AG10803 (cell line): Measurements from ENCODE around the gene NTSR1.

Experiments
- DNase-seq: peaks from one replicate; pipeline ENCODE4 v3.0.0; 2010; ENCODE audit warnings: low read depth
- H3K4me3 ChIP-seq: 2 replicates; pipeline ENCODE4 v1.5.1; 2011; ENCODE audit warnings: mild to moderate bottlenecking, low read length, control low read depth
- TF ChIP-seq, protein P1 (sequence below): conservative IDR thresholded peaks from 2 replicates; pipeline ENCODE4 v1.5.1; 2011; ENCODE audit warnings: mild to moderate bottlenecking, low read length, control low read depth, inconsistent platforms

The NTSR1 gene

DNA sequence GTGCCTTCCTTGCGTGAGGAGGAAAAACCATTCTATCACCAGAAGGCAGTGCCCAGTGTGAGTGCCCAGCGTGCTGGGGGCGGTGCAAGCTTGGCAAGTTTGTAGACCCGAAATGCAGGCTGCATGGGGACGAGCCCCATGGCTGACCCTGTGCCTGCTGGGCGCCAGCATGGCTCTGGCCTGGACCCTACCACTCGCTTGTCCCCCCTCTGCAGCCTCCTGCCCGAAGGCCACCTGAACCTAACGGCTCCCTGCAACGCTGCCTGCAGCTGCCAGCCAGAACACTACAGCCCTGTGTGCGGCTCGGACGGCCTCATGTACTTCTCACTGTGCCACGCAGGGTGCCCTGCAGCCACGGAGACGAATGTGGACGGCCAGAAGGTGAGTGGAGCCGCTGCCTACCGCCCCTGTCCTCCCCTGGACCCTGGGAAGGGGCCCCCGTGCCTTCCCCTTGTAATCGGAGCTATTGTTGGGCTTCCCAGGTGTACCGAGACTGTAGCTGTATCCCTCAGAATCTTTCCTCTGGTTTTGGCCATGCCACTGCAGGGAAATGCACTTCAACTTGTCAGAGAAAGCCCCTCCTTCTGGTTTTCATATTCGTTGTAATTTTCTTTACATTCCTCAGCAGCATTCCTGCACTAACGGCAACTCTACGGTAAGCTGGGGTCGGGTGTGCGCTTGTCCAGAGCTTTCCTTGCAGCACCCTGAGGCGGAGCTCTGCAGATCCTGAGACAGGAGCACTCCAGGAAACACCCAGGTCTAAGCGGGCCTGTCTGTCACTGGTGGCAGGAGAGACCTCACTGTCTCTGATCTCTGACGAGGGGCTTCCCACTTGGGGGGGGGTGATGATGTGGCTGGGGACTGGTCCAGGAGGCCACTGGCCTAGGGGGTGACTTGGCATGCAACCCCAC is 40.9 kb upstream of the NTSR1 start:
- TF ChIP-seq, protein P1, sequence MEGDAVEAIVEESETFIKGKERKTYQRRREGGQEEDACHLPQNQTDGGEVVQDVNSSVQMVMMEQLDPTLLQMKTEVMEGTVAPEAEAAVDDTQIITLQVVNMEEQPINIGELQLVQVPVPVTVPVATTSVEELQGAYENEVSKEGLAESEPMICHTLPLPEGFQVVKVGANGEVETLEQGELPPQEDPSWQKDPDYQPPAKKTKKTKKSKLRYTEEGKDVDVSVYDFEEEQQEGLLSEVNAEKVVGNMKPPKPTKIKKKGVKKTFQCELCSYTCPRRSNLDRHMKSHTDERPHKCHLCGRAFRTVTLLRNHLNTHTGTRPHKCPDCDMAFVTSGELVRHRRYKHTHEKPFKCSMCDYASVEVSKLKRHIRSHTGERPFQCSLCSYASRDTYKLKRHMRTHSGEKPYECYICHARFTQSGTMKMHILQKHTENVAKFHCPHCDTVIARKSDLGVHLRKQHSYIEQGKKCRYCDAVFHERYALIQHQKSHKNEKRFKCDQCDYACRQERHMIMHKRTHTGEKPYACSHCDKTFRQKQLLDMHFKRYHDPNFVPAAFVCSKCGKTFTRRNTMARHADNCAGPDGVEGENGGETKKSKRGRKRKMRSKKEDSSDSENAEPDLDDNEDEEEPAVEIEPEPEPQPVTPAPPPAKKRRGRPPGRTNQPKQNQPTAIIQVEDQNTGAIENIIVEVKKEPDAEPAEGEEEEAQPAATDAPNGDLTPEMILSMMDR, result no peak
- no peak for DNase-seq
- no peak overlapping the region for H3K4me3 ChIP-seq

DNA sequence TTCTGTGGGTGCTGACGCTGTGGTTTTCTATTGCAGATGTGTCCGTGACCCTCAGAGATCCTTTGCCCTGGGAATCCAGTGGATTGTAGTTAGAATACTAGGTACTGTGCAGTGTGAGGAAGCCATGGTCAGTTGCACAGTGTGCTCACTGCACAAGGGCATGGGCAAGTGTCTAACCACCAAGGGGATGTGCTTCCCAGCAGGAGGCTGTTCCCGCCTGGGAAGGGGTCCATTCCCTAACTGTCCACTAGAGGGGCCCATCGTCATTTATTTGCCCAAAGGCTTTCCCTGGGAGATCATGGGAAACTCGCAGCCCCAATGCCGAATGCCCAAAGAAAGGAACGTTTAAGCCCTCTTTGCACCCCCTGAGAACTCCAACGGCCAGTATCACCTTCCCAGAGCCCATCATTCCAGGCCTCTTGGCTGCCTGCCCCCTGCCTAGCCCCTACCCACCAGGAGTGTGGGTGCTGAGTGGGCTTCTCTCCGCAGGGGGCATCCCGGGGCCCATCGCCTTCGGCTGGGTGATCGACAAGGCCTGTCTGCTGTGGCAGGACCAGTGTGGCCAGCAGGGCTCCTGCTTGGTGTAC is 40.1 kb upstream of the NTSR1 start:
- TF ChIP-seq, protein P1, result peak; percentile 91
- no peak overlapping the region for H3K4me3 ChIP-seq
- DNase-seq, result peak; percentile 68

DNA sequence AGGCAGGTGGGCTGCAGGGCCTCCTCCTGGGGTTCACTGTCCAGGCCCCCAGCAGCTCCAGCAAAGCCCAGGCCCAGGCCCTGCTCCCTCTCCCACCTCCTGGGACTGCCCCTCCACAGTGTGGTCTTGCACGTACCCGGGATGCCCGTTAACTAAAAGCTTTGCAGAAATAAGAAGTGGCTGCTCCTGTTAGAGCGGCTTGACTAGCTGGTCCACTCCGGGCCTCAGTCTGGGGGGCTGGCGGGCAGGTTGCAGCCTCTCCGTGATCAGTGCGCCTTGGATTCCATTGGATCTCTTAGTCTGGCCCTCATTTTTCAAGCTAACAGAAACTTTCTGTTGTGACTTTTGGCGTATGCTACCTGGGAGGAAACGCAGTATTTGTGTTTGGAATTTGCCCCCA is 39.4 kb upstream of the NTSR1 start:
- H3K4me3 ChIP-seq, result no peak overlapping the region
- DNase-seq, result no peak
- TF ChIP-seq, protein P1, result no peak

DNA sequence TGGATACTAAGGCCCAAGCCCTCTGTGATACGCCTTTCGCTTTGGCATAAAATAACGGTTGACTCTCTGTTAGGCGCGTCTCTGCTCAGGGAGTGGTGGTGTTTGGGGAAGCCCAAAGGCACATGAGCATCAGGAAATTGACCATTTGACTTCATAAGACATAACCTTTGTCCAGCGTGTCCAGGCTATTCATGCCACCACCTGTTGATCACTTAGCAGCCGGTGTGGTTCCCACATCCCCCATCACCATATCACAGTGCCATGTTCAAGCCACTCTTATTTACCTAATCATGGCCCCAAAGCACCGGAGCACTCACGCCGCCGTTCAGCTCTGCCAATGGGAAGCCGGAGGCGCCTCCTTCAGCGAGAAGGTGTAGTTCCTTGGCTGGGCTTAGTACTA is 38.5 kb upstream of the NTSR1 start:
- no peak overlapping the region for H3K4me3 ChIP-seq
- no peak for DNase-seq
- TF ChIP-seq, protein P1, result no peak

DNA sequence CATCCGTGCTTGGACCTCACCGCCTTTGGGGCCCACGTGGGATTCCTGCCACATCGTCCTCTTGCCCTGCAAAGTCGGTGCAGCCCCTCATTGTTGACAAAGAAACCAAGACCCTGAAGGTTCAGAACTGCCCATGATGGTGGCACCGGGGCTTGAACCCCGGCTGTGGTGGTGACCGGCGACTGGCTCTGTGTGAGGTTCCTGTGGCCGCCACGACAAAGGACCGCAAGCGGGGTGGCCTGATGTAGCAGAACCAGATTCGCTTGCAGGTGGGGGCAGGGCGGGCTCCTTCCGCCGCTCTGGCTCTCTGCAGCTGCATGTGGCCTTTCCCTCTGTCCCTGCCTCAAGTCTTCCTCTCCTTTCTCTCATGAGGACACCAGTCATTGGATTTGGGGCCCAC is 37.6 kb upstream of the NTSR1 start:
- no peak overlapping the region for H3K4me3 ChIP-seq
- DNase-seq, result no peak
- TF ChIP-seq, protein P1, result no peak

DNA sequence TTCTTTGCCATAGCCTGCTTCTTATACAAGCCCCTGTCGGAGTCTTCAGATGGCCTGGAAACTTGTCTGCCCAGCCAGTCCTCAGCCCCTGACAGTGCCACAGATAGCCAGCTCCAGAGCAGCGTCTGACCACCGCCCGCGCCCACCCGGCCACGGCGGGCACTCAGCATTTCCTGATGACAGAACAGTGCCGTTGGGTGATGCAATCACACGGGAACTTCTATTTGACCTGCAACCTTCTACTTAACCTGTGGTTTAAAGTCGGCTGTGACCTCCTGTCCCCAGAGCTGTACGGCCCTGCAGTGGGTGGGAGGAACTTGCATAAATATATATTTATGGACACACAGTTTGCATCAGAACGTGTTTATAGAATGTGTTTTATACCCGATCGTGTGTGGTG is 36.9 kb upstream of the NTSR1 start:
- no peak overlapping the region for H3K4me3 ChIP-seq
- DNase-seq, result no peak
- TF ChIP-seq, protein P1, result no peak

DNA sequence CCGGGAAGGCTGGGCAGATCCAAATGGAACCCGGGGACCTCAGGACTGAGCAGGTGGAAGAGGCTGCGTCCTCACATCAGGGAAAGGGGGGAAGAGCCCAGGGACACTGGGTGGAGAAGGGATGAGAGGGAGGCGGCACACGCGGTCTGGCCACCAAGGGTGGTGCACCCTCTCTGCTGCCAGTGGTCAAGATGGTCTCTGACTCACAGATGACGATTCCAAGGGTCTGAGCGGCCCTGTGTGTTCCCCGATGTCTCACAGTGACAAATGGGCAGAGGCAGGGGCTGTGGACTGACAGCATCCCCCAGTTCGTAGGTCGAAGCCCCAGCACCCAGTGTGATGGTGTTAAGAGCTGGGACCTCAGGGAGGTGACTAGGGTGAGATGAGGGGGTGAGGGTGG is 34.3 kb upstream of the NTSR1 start:
- no peak for DNase-seq
- H3K4me3 ChIP-seq, result no peak overlapping the region
- TF ChIP-seq, protein P1, result no peak
